ENCODE data around the gene SMARCD3.

DNA sequence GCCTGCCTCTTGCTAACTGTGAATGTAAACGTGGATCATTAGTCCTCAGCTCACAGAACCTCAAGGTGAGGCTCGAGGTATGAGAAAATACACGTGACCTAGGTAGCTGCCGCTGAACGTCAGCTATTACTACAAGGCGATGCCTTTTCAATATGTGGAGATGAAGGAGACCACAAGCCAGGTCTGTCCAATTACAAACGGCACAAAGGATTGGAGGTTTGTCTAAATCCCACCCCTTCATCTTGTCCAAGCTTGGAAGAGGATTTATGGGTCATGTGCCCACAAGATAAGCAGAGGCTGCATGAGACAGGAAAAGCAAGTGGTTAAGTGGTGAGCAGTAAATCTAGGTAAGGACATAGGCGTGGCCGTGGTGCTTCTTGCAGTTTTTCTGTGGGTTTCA lies 41.6 kb downstream of the SMARCD3 start:
- TF ChIP-seq, protein P1, sequence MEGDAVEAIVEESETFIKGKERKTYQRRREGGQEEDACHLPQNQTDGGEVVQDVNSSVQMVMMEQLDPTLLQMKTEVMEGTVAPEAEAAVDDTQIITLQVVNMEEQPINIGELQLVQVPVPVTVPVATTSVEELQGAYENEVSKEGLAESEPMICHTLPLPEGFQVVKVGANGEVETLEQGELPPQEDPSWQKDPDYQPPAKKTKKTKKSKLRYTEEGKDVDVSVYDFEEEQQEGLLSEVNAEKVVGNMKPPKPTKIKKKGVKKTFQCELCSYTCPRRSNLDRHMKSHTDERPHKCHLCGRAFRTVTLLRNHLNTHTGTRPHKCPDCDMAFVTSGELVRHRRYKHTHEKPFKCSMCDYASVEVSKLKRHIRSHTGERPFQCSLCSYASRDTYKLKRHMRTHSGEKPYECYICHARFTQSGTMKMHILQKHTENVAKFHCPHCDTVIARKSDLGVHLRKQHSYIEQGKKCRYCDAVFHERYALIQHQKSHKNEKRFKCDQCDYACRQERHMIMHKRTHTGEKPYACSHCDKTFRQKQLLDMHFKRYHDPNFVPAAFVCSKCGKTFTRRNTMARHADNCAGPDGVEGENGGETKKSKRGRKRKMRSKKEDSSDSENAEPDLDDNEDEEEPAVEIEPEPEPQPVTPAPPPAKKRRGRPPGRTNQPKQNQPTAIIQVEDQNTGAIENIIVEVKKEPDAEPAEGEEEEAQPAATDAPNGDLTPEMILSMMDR (conservative IDR thresholded peaks at IDR 0.05): no peak
- TF ChIP-seq EZH2 (IDR thresholded peaks at IDR 0.05; ENCODE audit: low read depth): no peak
